HG03342 (cell line): ENCODE results near the gene DAPP1.
"Not testable (repeated sequence)": the region's sequence is repeated elsewhere in the genome, so short reads cannot be mapped to it uniquely, and the experiment has no call there.

ENCODE experiments used
- ATAC-seq: cut with Tn5 transposase; IDR thresholded peaks from one replicate; pipeline ENCODE4 v1.9.1; 2021; ENCODE audit warnings: mild to moderate bottlenecking, moderate library complexity; ENCODE audit not compliant: unreplicated experiment

The DAPP1 gene, protein sequence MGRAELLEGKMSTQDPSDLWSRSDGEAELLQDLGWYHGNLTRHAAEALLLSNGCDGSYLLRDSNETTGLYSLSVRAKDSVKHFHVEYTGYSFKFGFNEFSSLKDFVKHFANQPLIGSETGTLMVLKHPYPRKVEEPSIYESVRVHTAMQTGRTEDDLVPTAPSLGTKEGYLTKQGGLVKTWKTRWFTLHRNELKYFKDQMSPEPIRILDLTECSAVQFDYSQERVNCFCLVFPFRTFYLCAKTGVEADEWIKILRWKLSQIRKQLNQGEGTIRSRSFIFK

DNA sequence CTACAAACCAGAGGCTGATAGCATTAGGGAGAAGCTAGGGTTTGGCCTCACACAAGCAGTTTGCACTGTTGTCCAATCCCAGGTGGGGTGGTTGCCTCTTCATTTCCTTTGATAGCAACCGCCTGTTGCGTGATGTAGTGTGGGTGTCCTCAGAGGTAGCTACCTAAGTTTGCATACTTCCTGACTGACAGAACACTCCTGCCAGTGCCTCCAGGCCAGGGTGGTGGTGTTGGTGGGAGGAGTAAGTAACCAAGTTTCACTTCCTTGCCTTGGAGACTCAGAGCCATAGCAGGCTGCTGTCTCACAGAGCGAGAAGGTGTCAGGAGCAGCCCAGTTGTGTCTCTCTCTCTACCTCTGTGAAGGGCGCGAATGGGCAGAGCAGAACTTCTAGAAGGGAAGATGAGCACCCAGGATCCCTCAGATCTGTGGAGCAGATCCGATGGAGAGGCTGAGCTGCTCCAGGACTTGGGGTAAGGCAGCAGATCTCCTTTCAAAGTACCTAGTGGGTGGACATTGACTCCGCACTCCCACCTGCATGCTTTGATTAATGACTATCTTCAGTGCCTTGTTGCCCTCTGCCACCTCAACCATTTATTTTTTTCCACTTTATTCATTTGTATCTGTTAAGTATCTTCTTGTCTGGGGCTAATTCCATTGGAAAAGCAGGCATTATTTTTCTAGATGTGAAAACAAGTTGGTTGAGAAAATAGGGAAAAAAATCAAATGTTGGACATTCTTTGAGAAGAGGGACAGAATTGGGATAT is at the start of gene DAPP1:
DAPP1 (plus strand) TSS at position 283 of the 764 bp plus-strand sequence; CDS start at position 370, 87 bp downstream.
- peak; percentile 96 for ATAC-seq

DNA sequence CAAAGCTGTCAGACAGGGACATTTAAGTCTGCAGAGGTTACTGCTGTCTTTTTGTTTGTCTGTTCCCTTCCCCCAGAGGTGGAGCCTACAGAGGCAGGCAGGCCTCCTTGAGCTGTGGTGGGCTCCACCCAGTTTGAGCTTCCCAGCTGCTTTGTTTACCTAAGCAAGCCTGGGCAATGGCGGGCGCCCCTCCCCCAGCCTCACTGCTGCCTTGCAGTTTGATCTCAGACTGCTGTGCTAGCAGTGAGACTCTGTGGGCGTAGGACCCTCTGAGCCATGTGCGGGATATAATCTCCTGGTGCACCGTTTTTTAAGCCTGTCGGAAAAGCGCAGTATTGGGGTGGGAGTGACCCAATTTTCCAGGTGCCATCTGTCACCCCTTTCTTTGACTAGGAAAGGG is 45.8 kb upstream of the DAPP1 start:
- ATAC-seq, result not testable (repeated sequence)

DNA sequence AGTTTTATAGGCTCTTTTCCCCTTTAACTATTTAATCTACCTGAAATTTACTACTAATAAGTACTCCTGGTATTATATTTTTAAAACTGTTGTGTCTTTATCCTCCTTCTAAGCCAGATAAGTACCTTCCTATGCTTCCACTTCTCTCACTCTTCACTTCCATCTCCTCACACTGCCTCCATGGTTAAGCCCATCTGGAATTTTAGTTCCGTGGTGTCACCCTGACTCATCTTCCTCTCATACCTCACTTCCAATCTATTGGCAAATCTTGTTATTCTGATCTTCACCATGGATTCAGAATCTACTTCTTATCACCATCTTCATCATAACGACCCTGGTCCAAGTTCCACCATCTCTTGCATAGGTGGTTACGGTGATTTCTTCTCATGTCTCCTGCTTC is 32.7 kb upstream of the DAPP1 start:
- no peak for ATAC-seq

DNA sequence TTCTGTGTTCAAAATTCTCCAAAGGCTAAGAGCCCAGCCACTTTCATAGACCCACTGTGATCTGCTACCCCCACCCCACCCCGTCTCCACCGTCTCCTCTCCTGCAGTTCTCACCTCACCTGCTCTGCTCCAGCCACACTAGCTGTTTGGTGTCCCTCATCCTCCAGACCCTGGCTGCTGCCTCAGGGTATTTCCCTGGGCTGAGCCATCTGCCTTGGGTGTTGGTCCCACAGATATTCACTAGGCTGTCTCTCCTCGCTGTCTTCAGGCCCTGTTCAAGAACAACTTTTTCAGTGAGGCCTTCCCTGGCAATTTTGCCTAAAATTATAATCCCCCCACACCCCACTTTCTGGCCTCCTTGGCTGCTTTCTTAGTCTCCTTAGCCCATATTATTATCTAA is 31.8 kb upstream of the DAPP1 start:
- ATAC-seq, result no peak

DNA sequence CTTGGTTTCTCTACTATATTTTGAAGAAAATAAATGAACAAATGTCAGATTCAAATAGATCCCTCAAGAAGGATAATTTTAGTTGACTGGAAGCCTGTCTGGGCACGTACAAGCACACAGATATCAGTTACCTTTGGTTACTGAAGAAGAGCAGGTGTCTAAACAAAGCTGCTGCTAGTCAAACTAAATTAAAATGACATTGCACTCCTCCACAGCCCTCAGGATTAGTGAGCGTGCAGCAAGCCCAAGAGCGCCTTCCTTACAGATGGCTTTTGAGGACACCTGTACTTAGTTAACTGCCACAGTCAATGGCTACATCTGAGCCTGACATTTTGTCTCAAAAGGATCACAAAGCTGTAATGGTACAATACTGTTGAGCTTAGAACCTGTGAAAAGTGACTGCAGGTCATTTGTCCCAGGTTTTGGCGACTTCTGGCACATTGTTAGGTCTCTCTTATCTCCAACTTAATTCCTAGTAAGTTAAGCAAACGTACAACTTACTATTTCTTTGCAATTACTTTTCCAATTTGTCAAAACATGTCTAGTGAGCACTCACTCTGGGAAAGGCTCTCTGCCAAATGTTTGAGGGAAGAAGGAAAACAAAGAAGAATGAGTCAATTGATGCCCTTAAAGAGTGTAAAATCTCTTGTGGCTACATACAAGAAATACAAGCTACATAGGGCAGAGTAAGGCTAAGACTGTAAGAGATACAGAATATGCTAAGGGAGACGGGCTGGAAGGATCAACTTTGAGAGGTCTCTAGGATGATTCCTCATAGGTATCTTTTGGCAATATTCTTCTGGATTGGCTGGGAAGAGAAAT is 25.6 kb upstream of the DAPP1 start:
- no peak for ATAC-seq

DNA sequence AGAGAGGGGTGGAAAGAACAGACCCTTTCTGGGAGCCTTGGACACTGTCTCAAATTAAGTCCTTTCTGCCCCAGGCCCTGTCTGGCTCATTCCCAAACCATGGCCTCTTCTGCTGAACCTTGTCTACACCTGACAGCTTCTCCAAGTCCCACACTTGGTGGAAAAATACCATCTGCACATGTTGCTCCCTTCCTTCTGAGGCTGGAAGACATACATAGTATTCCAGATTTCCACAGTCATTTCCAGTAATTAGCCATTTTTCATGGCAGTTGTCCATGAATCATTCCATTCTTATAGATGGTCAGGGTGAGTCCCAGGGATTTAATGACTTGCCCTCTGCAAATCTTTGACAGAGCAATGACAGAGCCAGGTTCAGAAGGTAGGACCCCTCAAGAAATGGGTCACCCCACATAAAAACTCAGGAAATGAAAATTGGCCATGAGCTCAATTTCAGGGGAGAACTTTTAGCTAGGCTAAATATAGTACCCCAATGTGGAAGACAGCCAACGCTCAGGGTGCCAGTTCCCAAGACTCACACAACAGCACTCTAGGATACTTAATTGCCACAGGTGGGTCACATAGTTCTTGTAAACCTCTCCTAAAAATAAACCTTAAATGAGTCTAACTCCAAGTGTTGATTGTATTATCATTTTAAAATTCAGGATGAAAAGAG is 16.2 kb upstream of the DAPP1 start:
- no peak for ATAC-seq

DNA sequence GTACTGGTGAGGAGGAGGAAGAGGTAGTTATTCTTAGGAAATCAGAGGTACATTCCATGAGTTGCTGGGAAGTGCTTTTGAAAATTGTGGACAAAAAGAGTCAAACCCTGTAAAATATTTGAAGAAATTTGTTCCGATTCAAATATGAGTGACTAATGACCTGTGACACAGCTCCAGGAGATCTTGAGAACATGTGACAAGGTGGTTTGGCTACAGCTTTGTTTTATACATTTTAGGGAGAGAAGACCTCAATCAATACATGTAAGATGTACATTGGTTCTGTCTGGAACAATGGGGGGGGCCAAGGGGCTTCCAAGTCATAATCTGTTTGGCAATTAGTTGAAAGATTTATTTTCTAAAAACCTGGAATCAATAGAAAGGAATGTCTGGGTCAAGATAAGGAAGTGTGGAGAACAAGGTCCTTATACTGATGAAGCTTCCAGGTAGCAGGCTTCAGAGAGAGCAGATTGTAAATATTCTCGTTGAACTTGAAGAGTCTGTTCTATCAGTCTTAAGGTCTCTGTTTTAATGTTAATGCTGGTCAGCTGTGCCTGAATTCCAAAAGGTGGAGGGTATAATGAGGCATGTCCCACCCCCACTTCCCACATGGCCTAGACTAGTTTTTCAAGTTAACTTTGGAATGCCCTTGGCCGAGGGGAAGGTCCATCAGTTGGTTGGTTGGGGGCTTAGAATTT is 15.5 kb upstream of the DAPP1 start:
- ATAC-seq, result no peak

DNA sequence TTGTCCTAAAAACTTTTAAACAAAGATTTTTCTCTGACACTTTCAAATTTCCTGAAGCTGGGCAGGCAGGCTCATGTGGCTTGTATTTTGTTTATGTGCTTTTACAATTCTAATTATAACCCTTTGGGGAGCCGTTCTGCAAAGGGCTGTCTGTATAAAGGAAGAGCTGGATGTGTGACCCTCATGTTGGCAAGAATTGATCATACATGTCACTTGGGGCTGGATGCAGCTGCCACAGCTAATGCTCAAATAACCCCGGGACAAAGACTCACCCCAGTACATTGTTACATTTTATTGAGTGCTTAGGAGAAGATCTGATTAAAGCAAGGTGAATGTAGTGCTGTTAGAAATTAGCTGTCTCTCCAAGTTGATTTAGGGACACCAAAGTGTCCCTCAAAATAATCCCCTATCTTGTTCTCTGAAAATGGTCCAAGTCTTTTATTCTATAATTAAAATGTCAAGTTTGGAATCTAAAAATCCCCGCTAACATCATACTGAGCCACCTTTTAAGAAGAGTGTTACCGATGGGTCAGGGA is 13.0 kb upstream of the DAPP1 start:
- no peak for ATAC-seq

DNA sequence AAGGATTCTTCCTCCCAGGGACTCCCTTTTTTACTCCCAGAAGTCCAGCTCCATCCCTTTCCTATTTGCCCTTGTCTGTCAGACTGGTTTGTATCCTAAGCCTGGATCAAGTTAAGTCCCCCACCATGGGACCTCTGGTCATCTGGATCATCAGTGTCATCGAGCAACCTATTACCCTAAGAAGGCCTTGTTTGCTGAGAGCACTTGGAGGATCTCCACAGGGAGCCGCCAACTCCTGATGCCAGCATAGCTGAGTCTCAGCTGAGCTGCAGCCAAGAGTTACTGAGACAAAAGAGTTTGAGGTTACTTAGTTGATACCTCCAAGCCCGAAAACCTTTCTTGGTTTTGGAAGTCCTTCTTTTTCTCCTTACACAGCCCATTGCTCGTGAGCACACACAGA is 10.1 kb upstream of the DAPP1 start:
- no peak for ATAC-seq

DNA sequence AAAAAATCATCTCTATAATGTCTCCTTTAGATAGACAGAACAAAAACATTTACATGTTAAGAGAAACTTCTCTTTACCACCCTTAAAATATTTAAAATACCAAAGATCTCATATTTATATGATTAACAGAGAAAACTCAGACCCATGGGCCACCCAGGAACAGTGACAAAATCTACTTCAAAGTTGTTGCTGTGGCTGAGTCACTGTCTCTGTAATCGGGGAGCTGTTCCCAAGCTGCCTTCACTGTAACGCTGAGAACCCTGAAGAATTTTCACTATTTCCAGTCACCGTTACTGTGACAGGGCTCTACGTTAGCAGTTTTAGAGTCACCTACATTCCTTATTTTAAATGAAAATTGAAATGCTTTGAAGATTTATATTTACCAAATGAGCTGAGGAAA is 9.0 kb upstream of the DAPP1 start:
- no peak for ATAC-seq

DNA sequence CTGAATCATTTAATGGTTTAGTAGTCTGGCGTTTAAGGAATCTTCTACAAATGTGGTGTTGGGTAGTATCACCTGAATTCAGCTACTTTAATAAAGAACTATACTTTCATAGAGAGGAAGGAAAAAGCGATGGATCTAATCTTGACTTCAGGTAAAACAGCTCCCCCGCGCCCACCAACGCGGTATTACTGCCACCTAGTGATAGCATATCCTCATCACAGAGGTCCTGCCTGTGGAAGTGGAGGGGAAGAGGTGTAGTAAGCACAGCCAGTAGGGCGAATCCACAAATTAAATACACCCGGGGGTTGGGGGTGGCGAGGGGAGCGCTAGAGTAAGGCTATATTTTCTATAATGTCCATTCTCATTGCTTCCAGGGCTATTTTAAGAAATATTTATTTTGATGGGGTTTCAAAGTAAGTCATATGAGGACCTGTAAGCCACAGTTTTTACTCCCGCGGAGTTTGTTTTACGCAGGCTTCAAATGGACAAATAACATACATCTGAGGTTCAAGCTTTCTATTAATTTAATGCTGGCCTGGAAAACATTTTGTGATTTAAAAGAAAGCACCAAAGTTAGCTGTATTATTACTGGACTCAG is 8.3 kb upstream of the DAPP1 start:
- ATAC-seq, result peak; percentile 93

DNA sequence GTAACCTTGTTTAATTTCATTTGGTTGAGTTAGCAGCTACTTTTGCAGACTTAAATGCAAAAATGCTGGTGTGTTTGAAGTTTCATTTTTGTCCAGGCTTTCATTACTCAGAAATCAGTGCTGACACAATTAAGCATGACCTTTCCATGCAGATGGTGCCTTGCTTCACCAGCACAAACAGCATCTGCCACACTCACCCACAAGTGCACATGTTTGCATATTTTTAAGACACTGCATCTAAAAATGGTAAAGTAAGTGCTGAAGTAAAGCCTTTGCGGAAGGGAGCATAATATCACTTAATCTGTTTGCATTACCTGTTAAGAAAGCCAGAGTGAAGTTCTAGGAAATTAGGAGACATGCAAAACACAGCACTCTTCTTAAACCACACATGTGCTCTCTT is 7.3 kb upstream of the DAPP1 start:
- ATAC-seq, result no peak

DNA sequence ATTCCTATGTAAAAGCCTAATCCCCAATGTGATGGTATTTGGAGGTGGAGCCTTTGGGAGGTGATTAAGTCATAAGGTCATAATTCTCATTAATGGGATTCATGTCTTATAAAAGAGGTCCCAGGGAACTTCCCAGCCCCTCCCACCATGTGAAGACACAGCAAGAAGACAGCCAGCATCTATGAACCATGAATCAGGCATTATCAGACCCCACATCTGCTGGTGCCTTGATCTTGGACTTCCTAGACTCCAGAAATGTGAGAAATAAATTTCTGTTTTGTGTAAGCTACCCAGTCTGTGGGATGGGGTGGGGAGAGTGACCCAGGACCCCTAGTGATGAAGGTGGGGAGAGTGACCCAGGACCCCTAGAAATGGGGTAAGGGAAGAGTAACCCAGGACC is 6.1 kb upstream of the DAPP1 start:
- ATAC-seq, result no peak

DNA sequence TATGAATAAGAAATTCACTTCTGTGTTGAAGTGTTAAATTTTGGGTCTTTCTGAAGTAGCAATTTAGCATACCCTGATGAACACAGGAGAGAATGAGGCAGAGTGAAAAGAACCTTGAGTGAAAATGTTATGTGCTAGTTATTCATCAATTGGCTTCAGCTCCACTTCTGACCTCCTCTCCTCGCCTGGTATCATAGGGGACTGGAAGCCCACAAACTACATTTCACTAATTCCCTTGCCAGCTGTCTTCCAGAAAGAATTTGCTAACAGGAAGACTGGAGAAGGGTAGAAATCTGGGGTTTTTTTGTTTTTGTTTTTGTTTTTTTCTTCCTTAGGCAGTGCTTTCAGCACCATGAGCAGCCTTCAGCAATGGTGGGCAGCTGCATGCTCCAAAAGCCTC is 5.5 kb upstream of the DAPP1 start:
- no peak for ATAC-seq

DNA sequence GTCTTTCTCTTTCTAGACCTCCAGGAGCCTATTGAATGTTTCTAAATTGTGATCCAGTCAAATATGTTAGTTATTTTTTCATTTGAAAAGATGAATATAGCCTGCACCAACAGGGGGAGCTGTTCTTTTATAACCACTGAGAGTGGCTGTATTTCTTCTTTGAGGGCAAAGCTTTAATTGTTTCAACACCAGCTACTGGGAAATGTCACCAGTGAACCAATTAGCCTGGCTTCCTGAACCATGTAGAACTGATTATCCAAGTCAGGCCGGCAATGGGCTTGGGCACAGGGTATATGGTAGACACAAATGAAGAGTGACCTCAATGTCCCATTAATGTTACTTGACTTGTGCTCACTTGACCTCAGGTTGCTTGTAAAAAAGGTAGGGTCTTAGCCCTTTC is 4.8 kb upstream of the DAPP1 start:
- no peak for ATAC-seq

DNA sequence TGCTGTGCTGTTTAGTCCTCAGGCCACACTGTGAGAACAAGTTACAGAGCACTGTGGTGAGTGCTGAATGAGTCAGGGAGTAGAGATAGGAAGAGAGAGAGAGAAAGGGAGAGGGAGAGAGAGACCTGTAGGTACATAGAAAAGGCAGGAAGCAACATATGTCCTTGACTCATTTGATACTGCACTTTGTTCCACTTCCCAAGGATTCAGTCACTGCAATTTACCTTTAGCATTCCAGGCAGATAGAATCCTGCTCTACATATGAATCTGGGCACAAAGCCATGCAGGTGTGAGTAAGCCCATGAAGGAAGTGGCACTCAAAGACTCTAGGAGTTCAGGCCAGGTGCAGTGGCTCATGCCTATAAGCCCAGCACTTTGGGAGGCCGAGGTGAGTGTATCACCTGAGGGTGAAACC is 1.0 kb upstream of the DAPP1 start:
- no peak for ATAC-seq

DNA sequence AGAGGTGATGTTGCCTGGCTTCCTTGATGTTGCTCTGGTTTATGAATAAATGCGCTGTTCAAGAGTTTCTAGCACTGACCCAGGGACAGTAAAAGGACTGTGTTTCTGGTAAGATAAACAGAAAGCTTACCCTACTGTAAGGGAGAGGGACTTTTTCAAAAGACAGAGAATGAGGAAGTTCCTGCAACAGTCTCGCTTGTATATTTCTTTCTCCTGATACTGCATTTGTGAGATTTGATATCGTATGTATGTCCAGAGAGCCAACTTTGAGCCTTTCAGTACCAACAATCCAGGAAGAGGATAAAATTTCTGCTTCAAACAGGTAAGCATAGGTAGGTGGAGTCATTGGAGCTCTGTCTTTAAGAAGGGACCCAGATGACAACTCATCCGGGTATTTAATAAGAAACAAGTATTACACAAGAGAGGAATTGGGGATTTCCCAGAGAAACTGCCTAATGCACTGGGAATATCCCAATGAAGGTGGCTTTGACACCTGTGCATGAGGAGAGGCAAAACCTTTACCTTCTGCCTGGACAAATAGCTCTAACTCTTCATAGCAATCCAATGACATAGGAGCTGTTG is 773 bp downstream of the DAPP1 start:
- ATAC-seq, result peak; percentile 23

DNA sequence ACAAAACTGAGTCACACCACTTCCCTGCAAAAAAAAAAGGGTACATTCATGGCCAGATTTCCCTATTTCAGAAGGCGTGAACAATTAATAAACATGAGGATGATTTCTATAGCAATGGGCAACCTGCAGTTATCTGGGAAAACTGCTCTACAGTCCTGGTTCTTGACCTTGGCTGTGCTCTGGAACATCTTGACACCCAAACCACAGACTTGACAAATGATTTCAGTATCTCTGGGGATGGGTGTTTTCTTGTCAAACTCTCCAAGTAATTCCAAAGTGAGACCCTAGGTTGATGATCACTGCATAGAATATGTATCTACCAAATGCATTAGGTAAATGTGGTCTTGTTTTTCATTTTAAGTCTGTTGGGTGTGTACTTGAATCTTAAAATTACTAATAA is 2.0 kb downstream of the DAPP1 start:
- no peak for ATAC-seq

DNA sequence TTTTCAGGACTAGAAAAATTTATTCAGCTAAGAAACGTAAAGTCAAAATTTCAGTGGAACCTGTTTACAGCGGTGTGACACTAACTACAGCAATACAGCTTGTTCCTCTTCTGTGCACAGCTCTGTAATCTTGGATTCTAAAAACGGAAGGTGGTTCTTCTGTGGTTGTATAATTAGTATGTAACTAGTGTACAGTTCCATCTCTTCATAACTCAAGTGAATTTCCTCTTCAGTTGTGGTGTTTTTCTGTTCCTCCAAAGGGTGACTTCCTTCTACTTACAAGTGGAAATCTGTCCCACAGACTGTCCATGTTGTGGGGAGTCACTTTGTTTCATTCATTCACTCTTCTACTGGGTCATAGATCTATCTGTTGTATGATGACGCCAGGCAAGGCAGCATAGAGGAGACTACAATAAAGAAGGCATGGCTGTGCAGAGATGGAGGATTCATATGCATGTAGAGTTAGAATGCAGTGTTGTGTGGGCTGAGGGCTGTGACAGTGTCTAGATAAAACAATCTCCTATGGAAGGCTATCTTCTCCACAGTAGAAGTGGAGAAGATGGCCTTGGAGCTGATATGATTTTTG is 5.4 kb downstream of the DAPP1 start:
- peak; percentile 78 for ATAC-seq
